ENCODE data around the gene AIF1L.

The AIF1L gene

DNA sequence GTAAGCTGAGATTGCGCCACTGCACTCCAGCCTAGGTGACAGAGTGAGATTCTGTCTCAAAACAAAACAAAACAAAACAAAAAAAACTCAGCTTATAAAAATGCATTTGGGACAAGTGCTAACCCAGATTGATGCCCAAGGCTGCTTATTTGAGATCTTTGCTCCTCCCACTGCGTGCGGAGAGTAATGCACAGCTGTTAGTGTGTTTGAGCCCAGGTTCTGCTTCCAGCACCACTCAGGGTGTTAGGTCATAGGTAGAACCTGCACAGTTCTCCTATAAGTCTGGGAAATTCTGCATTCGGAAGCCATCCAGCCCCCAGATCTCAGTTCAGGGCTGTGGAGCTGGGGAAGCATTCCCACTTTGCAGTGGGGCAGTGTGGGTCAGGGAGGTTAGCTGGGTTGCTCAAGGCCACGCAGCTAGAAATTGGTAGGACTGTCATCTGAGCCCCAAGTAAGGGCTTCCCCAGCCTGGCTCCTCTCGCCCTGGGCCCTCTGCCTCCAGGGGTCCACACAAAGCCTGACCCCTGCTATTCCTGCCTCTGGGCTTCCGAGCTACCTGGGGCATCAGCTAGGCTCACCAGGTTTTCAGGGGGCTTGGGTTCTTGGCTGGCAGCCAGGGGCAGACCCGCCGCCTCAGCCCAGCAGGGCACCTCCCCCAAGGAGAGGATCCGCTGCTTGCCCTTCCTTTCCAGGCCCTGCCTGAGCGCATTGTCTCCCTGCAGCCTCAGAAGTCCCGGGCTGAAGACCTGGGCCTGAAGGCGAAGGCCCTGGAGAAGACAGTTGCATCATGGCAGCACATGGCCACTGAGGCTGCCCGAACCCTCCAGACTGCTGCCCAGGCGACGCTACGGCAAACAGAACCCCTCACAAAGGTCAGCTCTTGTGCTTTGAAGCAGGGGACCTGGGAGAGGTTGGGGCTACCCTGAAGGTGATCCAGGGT, 17.6 kb upstream of the AIF1L start:
- no peak for DNase-seq

- no peak for DNase-seq
Measured at GRCh38 chr9:131080589-131080988, 15.7 kb upstream of the AIF1L start.

DNA sequence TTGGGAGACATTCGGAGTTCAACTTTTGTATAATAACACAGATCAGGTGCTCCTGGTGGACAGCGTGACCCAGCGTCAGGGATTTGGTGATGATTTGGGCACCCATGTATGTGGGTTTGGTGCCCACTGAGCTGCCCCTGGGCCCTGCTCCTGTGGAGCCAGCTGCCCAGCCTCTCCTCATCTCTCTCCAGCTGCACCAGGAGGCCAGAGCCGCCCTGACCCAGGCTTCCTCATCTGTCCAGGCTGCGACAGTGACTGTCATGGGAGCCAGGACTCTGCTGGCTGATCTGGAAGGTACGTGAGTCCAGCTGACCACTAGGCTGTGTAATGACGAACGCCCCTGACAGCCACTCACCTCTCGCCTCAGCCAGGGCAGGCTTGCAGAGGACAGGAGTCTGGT, 14.5 kb upstream of the AIF1L start:
- DNase-seq = no peak

GRCh38 chr9:131082774-131083512, 13.4 kb upstream of the AIF1L start:
- DNase-seq = no peak

GRCh38 chr9:131084661-131085369, 11.5 kb upstream of the AIF1L start:
- no peak for DNase-seq

DNA sequence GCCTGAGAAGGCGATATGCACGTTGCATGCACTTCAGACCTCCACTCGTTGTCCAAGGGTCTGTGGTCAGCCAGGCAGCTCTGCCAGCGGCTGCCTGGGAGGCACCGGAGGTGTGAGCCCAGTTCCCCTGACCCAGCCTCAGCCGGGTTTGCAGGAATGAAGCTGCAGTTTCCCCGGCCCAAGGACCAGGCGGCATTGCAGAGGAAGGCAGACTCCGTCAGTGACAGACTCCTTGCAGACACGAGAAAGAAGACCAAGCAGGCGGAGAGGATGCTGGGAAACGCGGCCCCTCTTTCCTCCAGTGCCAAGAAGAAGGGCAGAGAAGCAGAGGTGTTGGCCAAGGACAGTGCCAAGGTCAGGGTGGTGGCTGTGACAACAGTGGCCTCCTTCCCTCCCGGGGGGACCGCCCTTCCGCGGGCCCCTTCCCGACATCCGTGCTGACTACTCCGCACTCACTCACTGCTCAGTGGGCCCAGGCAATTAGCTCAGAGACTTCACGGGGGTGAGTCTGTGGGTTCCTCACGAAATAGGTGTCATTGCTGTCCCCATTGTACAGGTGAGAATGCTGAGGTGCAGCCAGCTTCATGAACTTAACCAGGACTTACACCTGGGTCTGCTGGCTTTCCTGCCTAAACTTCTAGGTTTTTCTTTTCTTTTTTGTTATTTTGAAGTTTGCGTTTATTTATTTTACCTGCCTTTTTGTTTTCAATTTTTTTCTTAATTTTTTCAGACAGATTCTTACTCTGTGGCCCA, 10.8 kb upstream of the AIF1L start:
- no peak for DNase-seq

GRCh38 chr9:131087354-131087893, 8.9 kb upstream of the AIF1L start:
- DNase-seq = no peak

GRCh38 chr9:131090025-131090787, 6.1 kb upstream of the AIF1L start:
- no peak for DNase-seq

GRCh38 chr9:131091352-131091992, 4.9 kb upstream of the AIF1L start:
- no peak for DNase-seq

DNA sequence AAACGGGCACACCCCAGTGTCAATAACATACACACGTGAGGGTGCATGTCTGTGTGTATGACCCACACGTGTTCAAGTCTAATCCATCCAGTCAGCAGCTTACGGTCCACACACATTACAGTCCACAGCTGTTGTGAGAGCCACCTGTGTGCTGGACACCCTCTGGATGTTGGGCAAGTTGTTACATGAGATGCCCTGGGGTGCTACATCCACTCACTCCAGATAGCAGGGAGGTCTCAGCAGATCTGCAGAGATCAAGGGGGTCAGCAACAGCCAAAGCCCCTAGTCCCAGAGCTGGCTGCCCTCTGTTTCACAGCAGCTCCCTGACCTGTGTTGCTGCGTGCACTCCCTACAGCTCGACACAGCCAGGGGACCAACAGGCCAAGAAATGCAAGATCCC, 4.3 kb upstream of the AIF1L start:
- DNase-seq = no peak

- no peak for DNase-seq
Measured at GRCh38 chr9:131092548-131093440, 3.5 kb upstream of the AIF1L start.

GRCh38 chr9:131094015-131094414, 2.3 kb upstream of the AIF1L start:
- DNase-seq = no peak

DNA sequence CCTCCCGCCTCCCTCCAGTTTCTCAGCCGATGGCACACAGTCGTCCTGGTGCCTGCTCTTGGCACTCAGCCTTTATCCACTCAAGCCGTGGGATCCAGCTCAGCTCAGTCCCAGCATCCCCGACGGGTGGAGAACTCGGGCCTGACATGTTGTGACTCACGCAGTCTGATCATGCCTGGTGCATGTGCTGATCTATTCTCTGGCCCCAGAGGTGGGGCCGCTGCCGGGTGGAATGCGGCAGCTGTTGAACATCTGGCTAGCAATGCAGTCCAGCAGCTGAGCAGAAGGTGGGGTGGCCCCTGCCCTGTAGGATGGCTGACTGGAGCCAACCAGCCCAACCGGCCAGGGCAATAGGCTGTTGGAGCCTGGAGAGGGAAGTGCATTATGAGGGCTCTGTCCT, 1.7 kb upstream of the AIF1L start:
- DNase-seq = no peak

DNA sequence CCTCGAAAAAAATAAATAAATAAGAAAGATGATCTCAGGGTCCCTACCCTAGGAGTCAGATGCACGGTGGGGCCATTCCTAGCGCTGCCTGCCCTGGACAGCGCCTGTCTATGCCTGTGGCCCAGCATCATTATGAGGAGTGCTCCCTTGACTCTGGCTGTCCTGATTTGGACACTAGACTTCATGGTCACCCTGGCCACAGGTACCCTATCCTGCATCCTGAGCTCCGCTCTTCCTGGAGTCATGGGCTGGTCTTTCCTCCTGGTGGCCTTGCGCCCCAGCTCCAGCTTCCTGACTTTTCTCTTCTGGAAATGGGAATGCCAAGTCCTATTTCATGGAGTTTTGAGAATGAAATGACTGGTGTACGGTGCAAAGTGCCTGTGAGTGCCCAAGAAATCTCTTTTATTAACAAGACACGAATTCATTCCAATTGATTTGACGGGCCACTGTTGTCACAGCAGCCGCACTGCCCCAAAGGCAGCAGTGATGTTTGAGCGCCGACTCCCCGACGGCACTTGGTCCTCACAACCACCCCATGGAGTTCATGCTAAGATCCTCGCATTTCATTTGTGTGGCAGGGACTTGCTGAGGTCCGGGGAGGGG, 564 bp upstream of the AIF1L start:
- no peak for DNase-seq

GRCh38 chr9:131097126-131097947, 1.0 kb downstream of the AIF1L start:
- no peak for DNase-seq

GRCh38 chr9:131097948-131098278, 1.6 kb downstream of the AIF1L start:
- no peak for DNase-seq

GRCh38 chr9:131098391-131099101, 2.2 kb downstream of the AIF1L start:
- DNase-seq = no peak

GRCh38 chr9:131099102-131099606, 2.8 kb downstream of the AIF1L start:
- DNase-seq = no peak
